H9 (cell line): ENCODE results near the gene TNRC6C. TPM values are rescaled to one million over a fixed set of nuclear protein-coding genes. Genes with fewer than 3 reads are reported as not detected.

Experiments used
- DNase-seq: peaks from one replicate; pipeline ENCODE4 v3.0.0-alpha.2; 2017
- H2AFZ ChIP-seq: one replicate; pipeline ENCODE4 v1.6.1; 2013; ENCODE audit warnings: mild to moderate bottlenecking, low read length, control low read depth, moderate library complexity
- H2AK5ac ChIP-seq: 2 replicates; pipeline ENCODE4 v1.6.1; 2013; ENCODE audit warnings: low read length, control low read depth, mixed read lengths; ENCODE audit not compliant: insufficient read length
- H2BK120ac ChIP-seq: one replicate; pipeline ENCODE4 v1.6.1; 2013; ENCODE audit warnings: low read depth, mild to moderate bottlenecking, low read length, control low read depth, inconsistent platforms; ENCODE audit not compliant: poor library complexity, severe bottlenecking
- H2BK12ac ChIP-seq: 2 replicates; pipeline ENCODE4 v1.6.1; 2013; ENCODE audit warnings: low read length, control low read depth, mixed read lengths, low read depth; ENCODE audit not compliant: insufficient read length
- H2BK15ac ChIP-seq: 2 replicates; pipeline ENCODE4 v1.6.1; 2013; ENCODE audit warnings: low read depth, low read length, control low read depth
- H2BK20ac ChIP-seq: one replicate; pipeline ENCODE4 v1.6.1; 2013; ENCODE audit warnings: low read depth, mild to moderate bottlenecking, low read length, control low read depth, inconsistent platforms; ENCODE audit not compliant: poor library complexity, severe bottlenecking
- H2BK5ac ChIP-seq: 2 replicates; pipeline ENCODE4 v1.6.1; 2013; ENCODE audit warnings: low read length, control low read depth, mixed read lengths; ENCODE audit not compliant: insufficient read length
- H3K14ac ChIP-seq: 2 replicates; pipeline ENCODE4 v1.6.1; 2013; ENCODE audit warnings: low read length, control low read depth; ENCODE audit not compliant: insufficient read depth
- H3K18ac ChIP-seq: 2 replicates; pipeline ENCODE4 v1.6.1; 2013; ENCODE audit warnings: low read depth, mild to moderate bottlenecking, mixed read lengths, low read length, control low read depth; ENCODE audit not compliant: insufficient read length
- H3K23ac ChIP-seq: 2 replicates; pipeline ENCODE4 v1.6.1; 2013; ENCODE audit warnings: low read length, control low read depth, mixed read lengths, low read depth; ENCODE audit not compliant: insufficient read length
- H3K23me2 ChIP-seq: 2 replicates; pipeline ENCODE4 v1.6.1; 2013; ENCODE audit warnings: low read depth, mild to moderate bottlenecking, mixed read lengths, low read length, control low read depth; ENCODE audit not compliant: insufficient read length, poor library complexity, severe bottlenecking
- H3K27ac ChIP-seq: 2 replicates; pipeline ENCODE4 v1.5.1; 2013; ENCODE audit warnings: low read length, control low read depth, mixed read lengths, low read depth; ENCODE audit not compliant: insufficient read length
- H3K27me3 ChIP-seq: 2 replicates; pipeline ENCODE4 v1.6.1; 2013; ENCODE audit warnings: low read length, control low read depth, inconsistent platforms; ENCODE audit not compliant: insufficient read depth
- H3K4ac ChIP-seq: 2 replicates; pipeline ENCODE4 v1.6.1; 2013; ENCODE audit warnings: low read depth, mild to moderate bottlenecking, control low read depth, inconsistent platforms, low read length, moderate library complexity
- H3K4me1 ChIP-seq: 2 replicates; pipeline ENCODE4 v1.6.1; 2013; ENCODE audit warnings: low read length, control low read depth, inconsistent platforms; ENCODE audit not compliant: insufficient read depth
- H3K4me2 ChIP-seq: 2 replicates; pipeline ENCODE4 v1.6.1; 2013; ENCODE audit warnings: low read length, control low read depth, mixed read lengths; ENCODE audit not compliant: insufficient read length, insufficient read depth
- H3K56ac ChIP-seq: 2 replicates; pipeline ENCODE4 v1.6.1; 2013; ENCODE audit warnings: low read depth, mild to moderate bottlenecking, mixed read lengths, low read length, control low read depth; ENCODE audit not compliant: insufficient read length
- H3K79me1 ChIP-seq: 2 replicates; pipeline ENCODE4 v1.6.1; 2013; ENCODE audit warnings: low read depth, mild to moderate bottlenecking, moderate library complexity, low read length, control low read depth, inconsistent platforms; ENCODE audit not compliant: insufficient read depth, poor library complexity, severe bottlenecking
- H3K79me2 ChIP-seq: 2 replicates; pipeline ENCODE4 v1.6.1; 2013; ENCODE audit warnings: low read length, control low read depth, inconsistent platforms; ENCODE audit not compliant: insufficient read depth
- H3K9ac ChIP-seq: 2 replicates; pipeline ENCODE4 v1.6.1; 2013; ENCODE audit warnings: low read length, control low read depth, mixed read lengths; ENCODE audit not compliant: insufficient read length; ENCODE audit errors: extremely low read depth
- H3K9me3 ChIP-seq: one replicate; pipeline ENCODE4 v1.6.1; 2013; ENCODE audit warnings: low read depth, low read length, inconsistent platforms; ENCODE audit not compliant: control insufficient read depth
- H3T11ph ChIP-seq: one replicate; pipeline ENCODE4 v1.6.1; 2013; ENCODE audit warnings: mild to moderate bottlenecking, low read length, control low read depth, inconsistent platforms
- H4K20me1 ChIP-seq: one replicate; pipeline ENCODE4 v1.6.1; 2013; ENCODE audit not compliant: control insufficient read depth, insufficient read length, insufficient read depth
- H4K5ac ChIP-seq: 2 replicates; pipeline ENCODE4 v1.6.1; 2013; ENCODE audit warnings: low read depth, mild to moderate bottlenecking, mixed read lengths, low read length, control low read depth; ENCODE audit not compliant: insufficient read length
- H4K8ac ChIP-seq: replicated peaks from 2 replicates; pipeline ENCODE4 v1.6.1; 2013; ENCODE audit warnings: low read length, control low read depth, mixed read lengths, low read depth; ENCODE audit not compliant: insufficient read length
- H4K91ac ChIP-seq: 2 replicates; pipeline ENCODE4 v1.6.1; 2013; ENCODE audit warnings: low read depth, mild to moderate bottlenecking, moderate library complexity, mixed read lengths, low read length, control low read depth; ENCODE audit not compliant: insufficient read length
- H3K27ac Mint-ChIP-seq, 3 experiments: 2 replicates in 2 of 3; 3 replicates in 1 of 3; pipeline ENCODE4 v1.8.0; 2020 to 2021; ENCODE audit warnings: mixed read lengths in 3 of 3, mild to moderate bottlenecking in 1 of 3, moderate library complexity in 1 of 3
- H3K27me3 Mint-ChIP-seq: 2 replicates; pipeline ENCODE4 v1.8.0; 2021; ENCODE audit warnings: low read depth, mild to moderate bottlenecking, moderate library complexity, mixed read lengths
- H3K36me3 Mint-ChIP-seq, 3 experiments: 2 replicates in 2 of 3; 3 replicates in 1 of 3; pipeline ENCODE4 v1.8.0; 2020 to 2021; ENCODE audit warnings: low read depth in 3 of 3, mixed read lengths in 3 of 3; ENCODE audit not compliant: insufficient read depth in 1 of 3
- H3K4me1 Mint-ChIP-seq, 2 experiments: 2 replicates each; pipeline ENCODE4 v1.8.0; 2020; ENCODE audit warnings: mixed read lengths in 2 of 2
- H3K4me3 Mint-ChIP-seq, 2 experiments: 2 replicates in 1 of 2; 3 replicates in 1 of 2; pipeline ENCODE4 v1.8.0; 2020 to 2021; ENCODE audit warnings: mild to moderate bottlenecking in 2 of 2, mixed read lengths in 2 of 2, moderate library complexity in 1 of 2
- H3K9me3 Mint-ChIP-seq, 2 experiments: 2 replicates in 1 of 2; 3 replicates in 1 of 2; pipeline ENCODE4 v1.8.0; 2020; ENCODE audit warnings: mild to moderate bottlenecking in 2 of 2, mixed read lengths in 2 of 2, moderate library complexity in 1 of 2
- WGBS: extraction: QIAGEN DNeasy Blood & Tissue Kit; methylation state at CpG from one replicate; pipeline ENCODE4 v1.1.7; 2013; ENCODE audit warnings: missing lambda C conversion rate, low lambda C conversion rate, mixed read lengths; ENCODE audit not compliant: insufficient read length; ENCODE audit errors: extremely low coverage; 5-methylcytosine and 5-hydroxymethylcytosine counted together
- total RNA-seq: library from RNA; stranded (reverse); gene quantifications from 2 replicates; pipeline ENCODE4 v1.2.1, GENCODE V29; 2021
- TF ChIP-seq, protein P1 (sequence below): fragments of 200-600 bp; sonication (generic); conservative IDR thresholded peaks from 3 replicates; pipeline ENCODE4 v1.8.0; 2021; ENCODE audit warnings: antibody characterized with exemption, mild to moderate bottlenecking

TNRC6C gene
- total RNA-seq, 1 experiment from 2014 or later = 24.7 TPM

DNA sequence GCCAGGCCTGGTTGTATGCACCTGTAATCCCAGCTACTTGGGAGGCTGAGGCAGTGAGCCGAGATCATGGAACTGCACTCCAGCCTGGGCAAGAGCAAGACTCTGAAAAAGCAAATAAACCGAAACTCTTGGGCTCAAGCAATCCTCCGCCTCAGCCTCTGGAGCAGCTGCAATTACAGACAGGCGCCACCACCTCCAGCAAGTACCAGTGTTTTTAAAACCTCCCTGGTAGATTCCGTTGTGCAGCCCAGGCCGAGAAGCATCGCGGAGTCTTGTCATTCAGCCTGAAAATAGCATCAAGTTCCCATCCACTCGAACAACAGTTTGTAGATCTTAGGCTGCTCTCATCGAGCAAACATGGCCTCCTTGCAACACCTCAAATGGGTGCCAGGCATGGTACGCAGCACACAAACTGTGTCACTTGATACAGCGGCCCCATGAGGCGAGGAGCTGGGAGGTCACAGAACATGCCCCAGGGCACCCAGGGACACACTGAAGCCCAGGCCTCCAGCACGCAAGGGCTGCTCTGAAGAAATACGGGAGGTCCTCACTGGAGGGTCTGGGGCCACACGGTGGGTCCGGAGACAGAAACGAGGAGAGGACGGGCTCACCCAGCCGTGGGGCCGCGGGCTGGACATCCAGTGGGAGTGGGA lies 152.0 kb downstream of the TNRC6C start:
- H3K23ac ChIP-seq = no peak overlapping the region

More for the DNA sequence above, 152.0 kb downstream of the TNRC6C start:
- Mint-ChIP-seq H3K27me3 (no peaks in the 10 kb centered on the region; the same call in 1 of the 2 replicates), H3K4me3 (no peak overlapping the region), H3K36me3 (peaks cover 2 to 39% (median 10%) of the 10 kb centered on the region in 3 experiments; a peak in 4 of 7 replicates), H3K27ac (peak overlapping the region in 2 of 3 experiments; percentile 23 to 80; a peak in 1 of 7 replicates), H3K9me3 (no peaks in the 10 kb centered on the region), H3K4me1 (peaks cover 4 to 6% of the 10 kb centered on the region in 2 experiments; a peak in 3 of 4 replicates)
- TF ChIP-seq, protein P1, sequence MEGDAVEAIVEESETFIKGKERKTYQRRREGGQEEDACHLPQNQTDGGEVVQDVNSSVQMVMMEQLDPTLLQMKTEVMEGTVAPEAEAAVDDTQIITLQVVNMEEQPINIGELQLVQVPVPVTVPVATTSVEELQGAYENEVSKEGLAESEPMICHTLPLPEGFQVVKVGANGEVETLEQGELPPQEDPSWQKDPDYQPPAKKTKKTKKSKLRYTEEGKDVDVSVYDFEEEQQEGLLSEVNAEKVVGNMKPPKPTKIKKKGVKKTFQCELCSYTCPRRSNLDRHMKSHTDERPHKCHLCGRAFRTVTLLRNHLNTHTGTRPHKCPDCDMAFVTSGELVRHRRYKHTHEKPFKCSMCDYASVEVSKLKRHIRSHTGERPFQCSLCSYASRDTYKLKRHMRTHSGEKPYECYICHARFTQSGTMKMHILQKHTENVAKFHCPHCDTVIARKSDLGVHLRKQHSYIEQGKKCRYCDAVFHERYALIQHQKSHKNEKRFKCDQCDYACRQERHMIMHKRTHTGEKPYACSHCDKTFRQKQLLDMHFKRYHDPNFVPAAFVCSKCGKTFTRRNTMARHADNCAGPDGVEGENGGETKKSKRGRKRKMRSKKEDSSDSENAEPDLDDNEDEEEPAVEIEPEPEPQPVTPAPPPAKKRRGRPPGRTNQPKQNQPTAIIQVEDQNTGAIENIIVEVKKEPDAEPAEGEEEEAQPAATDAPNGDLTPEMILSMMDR = no peak
- H2BK15ac ChIP-seq = no peak overlapping the region
- no peak overlapping the region for H3K56ac ChIP-seq
- no peaks in the 10 kb centered on the region for H3K79me1 ChIP-seq
- no peak overlapping the region for H4K91ac ChIP-seq
- no peak overlapping the region for H2BK120ac ChIP-seq
- no peak overlapping the region for H3K4me2 ChIP-seq
- no peak overlapping the region for H2AFZ ChIP-seq
- no peaks in the 10 kb centered on the region for H3K23me2 ChIP-seq
- no peak overlapping the region for H2BK5ac ChIP-seq
- no peaks in the 10 kb centered on the region for H3K9me3 ChIP-seq
- no peaks in the 10 kb centered on the region for H3K4me1 ChIP-seq
- H3T11ph ChIP-seq = no peak overlapping the region
- H3K9ac ChIP-seq = no peak overlapping the region
- no peak for DNase-seq
- no peak overlapping the region for H4K8ac ChIP-seq
- no peak overlapping the region for H3K27ac ChIP-seq
- no peaks in the 10 kb centered on the region for H4K20me1 ChIP-seq
- H3K27me3 ChIP-seq = no peaks in the 10 kb centered on the region
- H2BK20ac ChIP-seq = no peak overlapping the region
- no peak overlapping the region for H3K18ac ChIP-seq
- H3K79me2 ChIP-seq = no peaks in the 10 kb centered on the region
- no peak overlapping the region for H3K4ac ChIP-seq
- no peak overlapping the region for H2AK5ac ChIP-seq
- no peak overlapping the region for H2BK12ac ChIP-seq
- no peak overlapping the region for H3K14ac ChIP-seq
- WGBS = no CpG with 5 or more reads among the region's 22 CpGs
- no peak overlapping the region for H4K5ac ChIP-seq
